Measurements from ENCODE around the gene SLC2A4RG.

DNA sequence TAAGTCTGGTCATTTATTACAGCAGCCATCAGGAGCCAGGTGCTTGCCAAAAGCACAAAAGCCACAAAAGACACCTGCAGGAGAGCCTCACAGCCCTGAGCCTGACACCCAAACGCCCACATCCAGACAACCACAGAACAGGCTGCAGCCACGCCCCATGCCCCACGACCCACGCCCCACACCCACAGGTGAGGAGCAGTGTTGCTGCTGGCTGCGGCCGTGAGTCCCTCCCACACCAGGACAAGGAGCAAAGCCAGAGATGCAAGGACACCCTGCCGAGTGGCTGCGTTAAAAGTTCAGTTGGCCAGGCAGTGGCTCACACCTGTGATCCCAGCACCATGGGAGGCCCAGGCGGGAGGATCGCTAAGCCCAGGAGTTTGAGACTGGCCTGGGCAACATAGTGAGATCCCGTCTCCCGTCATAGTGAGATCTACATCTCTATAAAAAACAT lies 43.0 kb downstream of the SLC2A4RG start:
- TF ChIP-seq CTCF (IDR thresholded peaks at IDR 0.05) (no peak), POLR2A (IDR thresholded peaks at IDR 0.05) (no peak), EP300 (IDR thresholded peaks at IDR 0.05) (no peak)
